IMR-90 (cell line): ENCODE measurements around the gene ARHGEF16.

Experiments
- CEBPB ChIP-seq: IDR thresholded peaks from 2 replicates; pipeline ENCODE4 v1.6.1; 2012; ENCODE audit warnings: low read depth, low read length, improper control_type of control experiment
- CHD1 ChIP-seq: IDR thresholded peaks from 2 replicates; pipeline ENCODE4 v1.6.1; 2012; ENCODE audit warnings: low read depth, low read length, improper control_type of control experiment
- CTCF ChIP-seq: conservative IDR thresholded peaks from 2 replicates; pipeline ENCODE4 v1.5.1; 2012; ENCODE audit warnings: mild to moderate bottlenecking, low read depth, low read length, improper control_type of control experiment
- ELK1 ChIP-seq: fragments of 150-350 bp; IDR thresholded peaks from 2 replicates; pipeline ENCODE4 v1.6.1; 2016; ENCODE audit warnings: low read depth, mild to moderate bottlenecking, low read length, moderate library complexity, borderline replicate concordance
- FOS ChIP-seq: fragments of 150-350 bp; IDR thresholded peaks from 2 replicates; pipeline ENCODE4 v1.6.1; 2016; ENCODE audit warnings: low read depth, low read length
- MAFK ChIP-seq: IDR thresholded peaks from 2 replicates; pipeline ENCODE4 v1.6.1; 2012; ENCODE audit warnings: low read depth, low read length, improper control_type of control experiment
- MAZ ChIP-seq: IDR thresholded peaks from 2 replicates; pipeline ENCODE4 v1.6.1; 2012; ENCODE audit warnings: low read depth, mild to moderate bottlenecking, low read length, improper control_type of control experiment, moderate library complexity, borderline replicate concordance
- MXI1 ChIP-seq: IDR thresholded peaks from 2 replicates; pipeline ENCODE4 v1.6.1; 2012; ENCODE audit warnings: low read depth, mild to moderate bottlenecking, low read length, moderate library complexity, borderline replicate concordance
- NFE2L2 ChIP-seq: fragments of 150-350 bp; IDR thresholded peaks from 2 replicates; pipeline ENCODE4 v1.6.1; 2016; ENCODE audit warnings: low read depth, mild to moderate bottlenecking, low read length
- POLR2A ChIP-seq: IDR thresholded peaks from 2 replicates; pipeline ENCODE4 v1.6.1; 2012; ENCODE audit warnings: mild to moderate bottlenecking, low read depth, low read length
- RAD21 ChIP-seq: IDR thresholded peaks from 2 replicates; pipeline ENCODE4 v1.6.1; 2012; ENCODE audit warnings: low read length, improper control_type of control experiment
- RCOR1 ChIP-seq: IDR thresholded peaks from 2 replicates; pipeline ENCODE4 v1.6.1; 2012; ENCODE audit warnings: mild to moderate bottlenecking, low read length, improper control_type of control experiment; ENCODE audit not compliant: insufficient replicate concordance
- SMC3 ChIP-seq: fragments of 150-350 bp; IDR thresholded peaks from 2 replicates; pipeline ENCODE4 v1.6.1; 2016; ENCODE audit warnings: low read depth, mild to moderate bottlenecking, antibody characterized with exemption, low read length, moderate library complexity
- TF ChIP-seq, protein P1 (sequence below): fragments of 150-350 bp; IDR thresholded peaks from 2 replicates; pipeline ENCODE4 v1.6.1; 2017; ENCODE audit warnings: mild to moderate bottlenecking, antibody characterized with exemption, low read length, low read depth

DNA sequence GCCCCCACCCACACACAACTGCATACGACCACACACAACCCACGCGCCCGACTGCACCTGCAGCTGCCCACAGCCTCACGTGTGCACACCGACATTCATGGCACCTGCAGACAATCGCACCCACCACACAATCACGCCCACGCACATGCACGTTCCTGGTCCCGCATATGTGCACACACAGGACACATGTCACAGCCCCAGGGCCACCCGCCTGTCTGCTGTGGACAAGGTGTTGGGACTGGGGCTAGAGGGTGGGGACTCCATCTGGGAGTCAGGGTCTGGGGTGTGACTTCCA, 56.4 kb downstream of the ARHGEF16 start:
- TF ChIP-seq CTCF (no peak), POLR2A (no peak), NFE2L2 (no peak), MAFK (no peak), MXI1 (no peak), RCOR1 (no peak), ELK1 (no peak), RAD21 (no peak), MAZ (no peak), FOS (no peak), CHD1 (no peak), SMC3 (no peak), CEBPB (no peak)
- TF ChIP-seq, protein P1, sequence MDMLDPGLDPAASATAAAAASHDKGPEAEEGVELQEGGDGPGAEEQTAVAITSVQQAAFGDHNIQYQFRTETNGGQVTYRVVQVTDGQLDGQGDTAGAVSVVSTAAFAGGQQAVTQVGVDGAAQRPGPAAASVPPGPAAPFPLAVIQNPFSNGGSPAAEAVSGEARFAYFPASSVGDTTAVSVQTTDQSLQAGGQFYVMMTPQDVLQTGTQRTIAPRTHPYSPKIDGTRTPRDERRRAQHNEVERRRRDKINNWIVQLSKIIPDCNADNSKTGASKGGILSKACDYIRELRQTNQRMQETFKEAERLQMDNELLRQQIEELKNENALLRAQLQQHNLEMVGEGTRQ, result no peak
